ENCODE measurements around the gene RCOR1. TPM values are rescaled to one million over a fixed set of nuclear protein-coding genes. Genes with fewer than 3 reads are reported as not detected.

The RCOR1 gene
- total RNA-seq, 1 experiment from 2014 or later: 25.4 TPM

GRCh38 chr14:102591372-102591943, 991 bp upstream of the RCOR1 start:
- no peaks in the 10 kb centered on the region for H3K9me3 Mint-ChIP-seq
- CTCF ChIA-PET: interaction anchor here (0.6 to 1.7 kb wide), 7 partner anchors 10 to 103 kb away, joined by 3 to 16 read pairs (median 4); no protein-coding TSS in a partner anchor
- ATAC-seq (no peak), DNase-seq (ENCODE audit: low spot score) (peak; percentile 34)
- 0 out of 2 replicates have a peak, but pooled peaks cover 4% of the 10 kb centered on the region for H3K36me3 Mint-ChIP-seq
- POLR2A ChIA-PET: interaction anchor here (0.7 to 1.2 kb wide), 2 partner anchors 63 to 67 kb away, joined by 3 to 6 read pairs; no protein-coding TSS in a partner anchor
- peaks cover 41% of the 10 kb centered on the region for H3K4me1 Mint-ChIP-seq
- H3K4me3 Mint-ChIP-seq: peak overlapping the region; percentile 81
- TF ChIP-seq IRF1 (CRISPR knock-in tag; IDR thresholded peaks at IDR 0.05): 0 out of 2 replicates have a peak, but pooled peaks have one; percentile 13
- no peak for TF ChIP-seq FOXJ3 (CRISPR knock-in tag; IDR thresholded peaks at IDR 0.05; ENCODE audit: borderline replicate concordance)
- H3K27me3 Mint-ChIP-seq (ENCODE audit: low read depth): peaks cover 5% of the 10 kb centered on the region
- H3K27ac Mint-ChIP-seq: peak overlapping the region; percentile 88

DNA sequence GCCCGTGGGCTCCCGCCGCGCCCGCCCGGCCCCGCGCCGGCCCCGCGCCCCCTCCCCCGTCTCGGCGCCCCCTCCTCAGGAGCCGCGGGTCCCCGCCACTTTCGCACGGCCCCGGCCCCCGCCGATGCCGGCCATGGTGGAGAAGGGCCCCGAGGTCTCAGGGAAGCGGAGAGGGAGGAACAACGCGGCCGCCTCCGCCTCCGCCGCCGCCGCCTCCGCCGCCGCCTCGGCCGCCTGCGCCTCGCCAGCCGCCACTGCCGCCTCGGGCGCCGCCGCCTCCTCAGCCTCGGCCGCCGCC, 263 bp downstream of the RCOR1 start:
- DNase-seq (ENCODE audit: low spot score): no peak
- TF ChIP-seq FOXP4 (CRISPR knock-in tag; IDR thresholded peaks at IDR 0.05) (no peak), PRRX2 (CRISPR knock-in tag; IDR thresholded peaks at IDR 0.05) (no peak), ZNF512 (CRISPR knock-in tag; IDR thresholded peaks at IDR 0.05; ENCODE audit: borderline replicate concordance) (no peak), ZBTB43 (CRISPR knock-in tag; IDR thresholded peaks at IDR 0.05) (no peak), ZNF396 (CRISPR knock-in tag; IDR thresholded peaks at IDR 0.05; ENCODE audit: borderline replicate concordance) (no peak), PREB (CRISPR knock-in tag; IDR thresholded peaks at IDR 0.05; ENCODE audit: borderline replicate concordance) (no peak), TCF7 (CRISPR knock-in tag; IDR thresholded peaks at IDR 0.05; ENCODE audit: low read depth) (no peak), FOXP1 (CRISPR knock-in tag; IDR thresholded peaks at IDR 0.05; ENCODE audit: borderline replicate concordance) (no peak), NR3C1 (CRISPR knock-in tag; conservative IDR thresholded peaks at IDR 0.05; ENCODE audit: low read depth) (no peak), MAX (CRISPR knock-in tag; IDR thresholded peaks at IDR 0.05) (no peak), FOXK1 (CRISPR knock-in tag; IDR thresholded peaks at IDR 0.05) (no peak), CREM (CRISPR knock-in tag; IDR thresholded peaks at IDR 0.05) (no peak), SMAD3 (CRISPR knock-in tag; IDR thresholded peaks at IDR 0.05; ENCODE audit: borderline replicate concordance) (no peak), SP1 (CRISPR knock-in tag; conservative IDR thresholded peaks at IDR 0.05) (no peak), ELF4 (CRISPR knock-in tag; IDR thresholded peaks at IDR 0.05; ENCODE audit: low read depth) (no peak), E2F5 (CRISPR knock-in tag; IDR thresholded peaks at IDR 0.05) (no peak), TP53 (CRISPR knock-in tag; IDR thresholded peaks at IDR 0.05) (no peak)
- Mint-ChIP-seq H3K9me3 (no peaks in the 10 kb centered on the region), H3K4me3 (peak overlapping the region; percentile 39), H3K4me1 (peaks cover 41% of the 10 kb centered on the region), H3K27me3 (ENCODE audit: low read depth) (peaks cover under 1% of the 10 kb centered on the region; the same call in 1 of the 2 replicates), H3K27ac (no peak overlapping the region), H3K36me3 (0 out of 2 replicates have a peak, but pooled peaks cover 4% of the 10 kb centered on the region)
- ChIA-PET CTCF (interaction anchor here (3.5 kb wide), 1 partner anchor 68 kb away, joined by 23 read pairs; no protein-coding TSS in a partner anchor), POLR2A (no interaction called here)
- no peak for ATAC-seq
